ENCODE results near the gene SYNE1.

Gene SYNE1

DNA sequence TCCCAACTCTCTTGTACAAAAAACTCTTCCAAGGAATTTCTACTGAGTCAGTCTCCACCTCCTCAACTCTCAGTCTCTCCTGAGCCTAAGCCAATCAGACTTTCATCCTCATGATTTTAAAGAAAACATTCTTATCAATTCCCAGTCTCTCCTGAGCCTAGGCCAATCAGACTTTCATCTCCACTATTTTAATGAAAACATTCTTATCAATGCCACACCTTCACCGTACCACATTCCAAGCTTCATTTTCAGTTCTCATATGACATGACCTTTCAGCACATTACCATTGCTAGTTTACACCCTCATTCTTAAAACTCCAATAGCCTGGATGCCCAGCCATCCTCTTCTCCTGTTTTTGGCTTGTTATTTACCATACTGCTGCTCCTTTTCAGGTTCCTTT lies 42.5 kb downstream of the SYNE1 start:
- Histone ChIP-seq H3K4me3 (ENCODE audit: low read depth, low read length) (no peak overlapping the region), H3K4me1 (ENCODE audit: control insufficient read depth, insufficient read depth, low read length) (no peaks in the 10 kb centered on the region), H3K27ac (ENCODE audit: low read depth, low read length) (no peak overlapping the region), H3K9me3 (ENCODE audit: control insufficient read depth, insufficient read depth, low read length) (no peaks in the 10 kb centered on the region), H3K9ac (ENCODE audit: low read depth, low read length) (no peak overlapping the region), H3K27me3 (ENCODE audit: control insufficient read depth, insufficient read depth, low read length) (no peaks in the 10 kb centered on the region), H3K36me3 (ENCODE audit: control insufficient read depth, insufficient read depth, low read length) (no peaks in the 10 kb centered on the region)

DNA sequence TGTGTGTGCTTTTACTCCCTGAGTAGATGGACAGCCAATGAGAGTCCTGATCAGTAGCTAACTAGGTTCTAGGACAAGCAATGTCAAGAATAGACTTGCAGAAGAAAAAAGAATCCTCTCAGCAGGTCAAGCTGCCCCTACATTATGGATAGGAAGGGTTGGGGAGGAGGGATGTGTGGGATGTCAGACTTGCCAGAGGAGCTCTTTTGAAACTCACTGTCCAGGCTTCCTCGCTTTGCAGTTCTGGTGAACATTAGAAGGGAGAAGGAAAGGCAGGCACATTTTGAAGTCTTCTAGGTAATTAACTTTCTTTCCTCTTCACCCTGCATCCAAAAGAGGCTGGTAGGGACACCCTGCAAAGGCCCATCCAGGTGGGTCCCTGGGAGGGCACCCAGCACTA lies 48.7 kb downstream of the SYNE1 start:
- Histone ChIP-seq H3K9ac (ENCODE audit: low read depth, low read length) (no peak overlapping the region), H3K27ac (ENCODE audit: low read depth, low read length) (no peak overlapping the region), H3K4me3 (ENCODE audit: low read depth, low read length) (no peak overlapping the region)

DNA sequence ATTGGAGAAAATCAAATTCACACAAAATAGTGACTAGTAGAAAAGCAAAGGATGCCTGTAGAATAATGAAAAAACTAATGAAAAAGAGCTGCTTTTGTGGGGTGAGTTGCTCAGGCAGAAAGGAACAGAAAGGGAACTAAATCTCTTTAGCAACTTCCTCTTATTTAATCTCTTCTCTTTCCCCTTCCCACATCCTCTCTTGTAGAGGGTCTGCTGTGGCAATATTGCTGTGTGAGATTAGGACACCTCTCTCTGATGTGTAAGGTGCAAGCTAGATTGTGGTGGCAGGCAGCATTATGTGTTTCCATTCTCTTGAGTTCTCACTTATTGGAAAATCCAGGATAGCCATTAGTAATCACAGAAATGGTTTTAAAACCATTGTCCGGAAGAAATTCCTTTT lies 49.7 kb downstream of the SYNE1 start:
- Histone ChIP-seq H3K4me1 (ENCODE audit: control insufficient read depth, insufficient read depth, low read length) (no peaks in the 10 kb centered on the region), H3K27me3 (ENCODE audit: control insufficient read depth, insufficient read depth, low read length) (no peaks in the 10 kb centered on the region), H3K36me3 (ENCODE audit: control insufficient read depth, insufficient read depth, low read length) (no peaks in the 10 kb centered on the region), H3K9ac (ENCODE audit: low read depth, low read length) (no peak overlapping the region), H3K27ac (ENCODE audit: low read depth, low read length) (no peak overlapping the region), H3K4me3 (ENCODE audit: low read depth, low read length) (no peak overlapping the region), H3K9me3 (ENCODE audit: control insufficient read depth, insufficient read depth, low read length) (no peaks in the 10 kb centered on the region)

More for the DNA sequence above, 48.7 kb downstream of the SYNE1 start:
- H3K27me3 ChIP-seq (ENCODE audit: control insufficient read depth, insufficient read depth, low read length) = no peaks in the 10 kb centered on the region
- no peaks in the 10 kb centered on the region for H3K36me3 ChIP-seq (ENCODE audit: control insufficient read depth, insufficient read depth, low read length)
- H3K4me1 ChIP-seq (ENCODE audit: control insufficient read depth, insufficient read depth, low read length) = no peaks in the 10 kb centered on the region
- H3K9me3 ChIP-seq (ENCODE audit: control insufficient read depth, insufficient read depth, low read length) = no peaks in the 10 kb centered on the region

DNA sequence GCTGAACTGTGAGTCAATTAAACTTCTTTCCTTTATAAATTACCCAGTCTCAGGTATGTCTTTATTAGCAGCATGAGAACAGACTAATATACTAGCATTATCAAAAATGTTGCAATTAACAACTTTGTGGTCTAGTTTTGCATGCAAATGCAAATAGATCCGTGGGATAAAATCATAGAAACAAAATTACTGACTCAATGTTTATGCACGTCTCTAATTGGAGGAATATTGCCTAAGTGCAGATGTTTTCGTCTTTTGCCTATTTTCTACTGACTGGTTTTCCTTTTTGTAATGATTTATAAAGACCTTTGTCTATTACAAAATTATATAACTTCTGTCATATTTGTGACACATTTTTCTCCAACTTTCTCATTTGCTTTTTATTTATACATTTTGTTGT lies 51.9 kb downstream of the SYNE1 start:
- H3K36me3 ChIP-seq (ENCODE audit: control insufficient read depth, insufficient read depth, low read length) = no peaks in the 10 kb centered on the region
- H3K4me1 ChIP-seq (ENCODE audit: control insufficient read depth, insufficient read depth, low read length) = no peaks in the 10 kb centered on the region
- no peak overlapping the region for H3K9ac ChIP-seq (ENCODE audit: low read depth, low read length)
- H3K27me3 ChIP-seq (ENCODE audit: control insufficient read depth, insufficient read depth, low read length) = no peaks in the 10 kb centered on the region
- H3K9me3 ChIP-seq (ENCODE audit: control insufficient read depth, insufficient read depth, low read length) = no peaks in the 10 kb centered on the region
- no peak overlapping the region for H3K27ac ChIP-seq (ENCODE audit: low read depth, low read length)
- no peak overlapping the region for H3K4me3 ChIP-seq (ENCODE audit: low read depth, low read length)

DNA sequence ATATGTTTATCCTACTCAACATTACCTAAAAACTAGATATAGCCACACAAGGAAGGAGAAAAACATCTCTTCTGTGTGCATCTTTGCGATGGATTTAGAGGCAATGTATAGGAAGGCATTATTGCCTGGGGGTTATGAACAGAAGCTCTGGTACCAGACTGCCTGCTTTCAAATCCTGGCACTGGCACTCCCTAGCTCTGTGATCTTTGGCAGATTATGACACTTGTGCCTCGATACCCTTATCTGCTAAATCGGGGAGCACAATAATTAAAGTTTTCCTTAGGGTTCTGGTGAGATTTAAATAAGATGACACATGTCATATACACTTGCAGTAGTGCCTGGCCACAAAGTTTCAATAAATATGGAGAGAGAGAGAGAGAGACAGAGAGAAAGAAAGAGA lies 53.3 kb downstream of the SYNE1 start:
- H3K4me1 ChIP-seq (ENCODE audit: control insufficient read depth, insufficient read depth, low read length) = no peaks in the 10 kb centered on the region
- H3K9ac ChIP-seq (ENCODE audit: low read depth, low read length) = no peak overlapping the region
- no peaks in the 10 kb centered on the region for H3K9me3 ChIP-seq (ENCODE audit: control insufficient read depth, insufficient read depth, low read length)
- H3K27me3 ChIP-seq (ENCODE audit: control insufficient read depth, insufficient read depth, low read length) = no peaks in the 10 kb centered on the region
- H3K4me3 ChIP-seq (ENCODE audit: low read depth, low read length) = no peak overlapping the region
- no peak overlapping the region for H3K27ac ChIP-seq (ENCODE audit: low read depth, low read length)
- H3K36me3 ChIP-seq (ENCODE audit: control insufficient read depth, insufficient read depth, low read length) = no peaks in the 10 kb centered on the region

DNA sequence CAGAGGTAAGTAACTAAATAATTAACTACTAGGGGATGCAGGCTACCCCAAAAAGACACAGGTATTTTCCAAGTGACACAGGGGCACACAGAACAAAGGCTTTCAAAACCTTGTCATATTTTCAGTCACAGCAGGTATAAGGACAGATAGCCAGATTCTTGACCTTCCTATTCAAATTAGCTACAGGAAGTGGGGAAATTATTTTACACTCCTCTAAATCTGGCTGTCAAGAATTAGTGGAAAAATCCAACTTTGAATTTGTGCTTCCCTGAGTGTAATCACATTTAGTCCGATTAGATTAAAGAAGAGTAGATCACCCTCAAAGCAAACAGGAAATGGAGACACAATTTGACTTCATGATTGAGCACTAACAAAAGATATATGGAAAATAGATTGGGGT lies 60.6 kb downstream of the SYNE1 start:
- no peaks in the 10 kb centered on the region for H3K27me3 ChIP-seq (ENCODE audit: control insufficient read depth, insufficient read depth, low read length)
- H3K27ac ChIP-seq (ENCODE audit: low read depth, low read length) = no peak overlapping the region
- H3K9ac ChIP-seq (ENCODE audit: low read depth, low read length) = no peak overlapping the region
- peaks cover 21% of the 10 kb centered on the region for H3K4me1 ChIP-seq (ENCODE audit: control insufficient read depth, insufficient read depth, low read length)
- no peak overlapping the region for H3K4me3 ChIP-seq (ENCODE audit: low read depth, low read length)
- H3K9me3 ChIP-seq (ENCODE audit: control insufficient read depth, insufficient read depth, low read length) = no peaks in the 10 kb centered on the region
- H3K36me3 ChIP-seq (ENCODE audit: control insufficient read depth, insufficient read depth, low read length) = no peaks in the 10 kb centered on the region

DNA sequence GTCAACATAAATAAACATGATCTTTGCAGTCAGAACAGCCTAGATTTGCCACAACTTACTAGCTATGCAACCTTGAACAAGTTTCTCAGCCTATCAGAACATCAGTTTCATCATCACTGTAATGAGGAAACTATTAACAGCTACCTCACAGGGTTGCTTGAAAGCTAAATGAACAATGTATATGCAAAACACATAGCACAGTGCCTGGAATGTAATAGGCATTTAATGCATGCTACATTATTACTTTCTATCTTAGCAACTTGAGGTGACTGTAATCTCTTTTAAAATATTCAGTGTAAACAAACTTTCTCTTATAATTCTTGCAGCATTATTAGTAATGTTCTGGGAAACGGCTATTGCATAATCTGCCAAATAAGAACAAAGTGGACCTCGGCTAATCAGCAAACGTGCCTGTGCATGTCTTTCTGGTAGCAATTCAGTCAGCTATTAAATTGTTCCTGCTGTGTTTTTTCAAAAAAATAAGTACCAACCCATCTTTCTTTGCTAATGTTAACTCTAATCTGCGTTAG lies 61.5 kb downstream of the SYNE1 start:
- no peaks in the 10 kb centered on the region for H3K9me3 ChIP-seq (ENCODE audit: control insufficient read depth, insufficient read depth, low read length)
- no peak overlapping the region for H3K9ac ChIP-seq (ENCODE audit: low read depth, low read length)
- no peak overlapping the region for H3K4me3 ChIP-seq (ENCODE audit: low read depth, low read length)
- no peak overlapping the region for H3K27ac ChIP-seq (ENCODE audit: low read depth, low read length)
- H3K27me3 ChIP-seq (ENCODE audit: control insufficient read depth, insufficient read depth, low read length) = no peaks in the 10 kb centered on the region
- peaks cover 28% of the 10 kb centered on the region for H3K4me1 ChIP-seq (ENCODE audit: control insufficient read depth, insufficient read depth, low read length)
- no peaks in the 10 kb centered on the region for H3K36me3 ChIP-seq (ENCODE audit: control insufficient read depth, insufficient read depth, low read length)

DNA sequence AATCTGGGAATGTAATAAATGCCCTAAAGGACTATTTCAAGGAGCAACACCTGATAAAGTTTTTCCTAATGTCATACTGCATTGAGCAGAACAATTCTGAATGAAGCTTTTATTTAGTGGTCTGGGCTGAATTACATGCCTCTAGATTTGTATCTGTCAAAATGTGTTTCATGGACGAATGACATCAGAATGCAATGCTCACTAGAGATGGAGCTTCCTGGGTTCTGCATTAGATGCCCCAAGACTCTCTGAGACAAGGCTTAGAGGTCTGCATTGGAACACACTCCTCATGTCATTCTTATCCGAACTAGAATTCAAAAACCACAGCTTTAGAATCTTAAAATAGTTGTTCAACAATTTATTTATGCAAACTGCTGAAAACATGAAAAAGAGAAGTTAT lies 62.0 kb downstream of the SYNE1 start:
- no peaks in the 10 kb centered on the region for H3K27me3 ChIP-seq (ENCODE audit: control insufficient read depth, insufficient read depth, low read length)
- H3K9me3 ChIP-seq (ENCODE audit: control insufficient read depth, insufficient read depth, low read length) = no peaks in the 10 kb centered on the region

DNA sequence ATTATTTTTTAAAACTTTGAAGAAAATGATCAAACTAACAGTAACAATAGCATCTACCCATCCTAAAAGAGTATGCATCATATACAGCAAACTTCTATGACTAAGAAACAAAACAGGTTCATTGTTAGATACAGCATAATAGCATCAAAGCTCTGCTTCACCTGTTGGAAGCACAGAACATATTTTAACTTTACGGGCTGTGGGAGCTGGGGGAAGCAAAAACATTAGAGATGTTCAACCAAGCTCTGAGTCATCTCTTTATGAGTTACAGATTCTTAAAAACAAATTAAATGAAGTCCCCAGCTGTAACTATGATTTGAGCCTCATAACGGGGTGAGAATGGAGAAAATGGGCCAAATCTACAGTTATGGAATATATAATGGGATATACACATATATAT lies 63.4 kb downstream of the SYNE1 start:
- Histone ChIP-seq H3K4me1 (ENCODE audit: control insufficient read depth, insufficient read depth, low read length) (peaks cover 32% of the 10 kb centered on the region), H3K9ac (ENCODE audit: low read depth, low read length) (no peak overlapping the region), H3K36me3 (ENCODE audit: control insufficient read depth, insufficient read depth, low read length) (no peaks in the 10 kb centered on the region), H3K27me3 (ENCODE audit: control insufficient read depth, insufficient read depth, low read length) (no peaks in the 10 kb centered on the region), H3K9me3 (ENCODE audit: control insufficient read depth, insufficient read depth, low read length) (no peaks in the 10 kb centered on the region), H3K27ac (ENCODE audit: low read depth, low read length) (no peak overlapping the region), H3K4me3 (ENCODE audit: low read depth, low read length) (no peak overlapping the region)

More for the DNA sequence above, 62.0 kb downstream of the SYNE1 start:
- Histone ChIP-seq H3K9ac (ENCODE audit: low read depth, low read length) (no peak overlapping the region), H3K4me1 (ENCODE audit: control insufficient read depth, insufficient read depth, low read length) (peaks cover 32% of the 10 kb centered on the region), H3K4me3 (ENCODE audit: low read depth, low read length) (no peak overlapping the region), H3K36me3 (ENCODE audit: control insufficient read depth, insufficient read depth, low read length) (no peaks in the 10 kb centered on the region), H3K27ac (ENCODE audit: low read depth, low read length) (no peak overlapping the region)

DNA sequence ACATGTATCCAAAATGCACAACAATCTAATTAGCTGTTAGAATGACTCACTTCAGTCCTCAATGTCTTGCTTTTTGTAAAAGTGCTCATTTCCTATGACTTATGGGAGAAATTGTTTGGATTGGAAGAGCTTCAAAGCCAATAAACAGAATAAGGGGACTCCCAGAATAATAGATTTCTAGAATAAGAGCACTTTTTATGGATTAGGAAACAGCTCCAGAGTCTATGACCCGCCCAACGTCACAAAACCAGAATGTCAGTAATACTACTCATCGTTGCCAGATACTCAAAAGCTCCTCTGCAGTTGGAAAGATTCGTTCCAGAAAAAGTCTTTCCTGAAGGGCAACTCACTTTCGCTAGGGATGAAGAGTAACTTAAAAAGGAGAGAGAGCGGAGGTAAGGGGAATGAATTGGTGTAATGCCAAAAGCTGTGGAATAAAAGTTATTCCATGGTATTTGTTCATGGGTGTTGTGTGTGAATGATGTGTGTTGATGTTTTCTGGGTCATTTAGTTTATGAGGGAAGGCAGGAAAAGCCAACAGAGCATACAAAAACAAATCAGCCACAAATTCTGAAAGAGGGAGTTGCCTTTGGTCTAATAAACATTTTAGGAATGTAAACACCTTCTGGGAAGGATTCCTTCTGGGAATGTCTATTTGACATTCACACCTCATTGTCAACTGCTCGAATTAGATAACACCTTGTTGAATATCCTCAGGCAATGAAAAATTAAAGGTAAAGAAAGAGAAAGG lies 64.6 kb downstream of the SYNE1 start:
- H3K9me3 ChIP-seq (ENCODE audit: control insufficient read depth, insufficient read depth, low read length) = no peaks in the 10 kb centered on the region
- H3K27me3 ChIP-seq (ENCODE audit: control insufficient read depth, insufficient read depth, low read length) = no peaks in the 10 kb centered on the region
- H3K9ac ChIP-seq (ENCODE audit: low read depth, low read length) = no peak overlapping the region
- no peaks in the 10 kb centered on the region for H3K36me3 ChIP-seq (ENCODE audit: control insufficient read depth, insufficient read depth, low read length)
- H3K27ac ChIP-seq (ENCODE audit: low read depth, low read length) = no peak overlapping the region
- H3K4me1 ChIP-seq (ENCODE audit: control insufficient read depth, insufficient read depth, low read length) = peaks cover 32% of the 10 kb centered on the region
- H3K4me3 ChIP-seq (ENCODE audit: low read depth, low read length) = no peak overlapping the region

DNA sequence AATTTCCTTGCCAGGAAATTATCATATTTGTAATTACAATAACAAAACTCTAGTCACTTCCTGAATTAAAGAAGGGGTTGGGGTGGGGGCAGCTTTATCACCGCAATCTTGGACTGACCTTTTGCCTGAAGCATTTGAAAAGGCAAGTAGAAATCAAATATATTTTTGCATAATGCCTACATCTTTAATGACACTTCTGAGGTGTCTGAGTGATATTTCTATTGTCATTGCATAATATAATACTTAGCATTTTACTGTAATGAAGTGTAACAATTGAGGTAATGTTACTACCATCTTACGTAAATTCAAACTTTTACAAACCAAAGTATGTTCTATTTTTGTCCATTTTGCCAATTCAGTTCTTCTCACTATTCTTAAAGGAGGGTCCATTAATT lies 65.2 kb downstream of the SYNE1 start:
- Histone ChIP-seq H3K4me1 (ENCODE audit: control insufficient read depth, insufficient read depth, low read length) (peaks cover 32% of the 10 kb centered on the region), H3K9ac (ENCODE audit: low read depth, low read length) (no peak overlapping the region), H3K36me3 (ENCODE audit: control insufficient read depth, insufficient read depth, low read length) (no peaks in the 10 kb centered on the region), H3K27me3 (ENCODE audit: control insufficient read depth, insufficient read depth, low read length) (no peaks in the 10 kb centered on the region), H3K9me3 (ENCODE audit: control insufficient read depth, insufficient read depth, low read length) (no peaks in the 10 kb centered on the region), H3K27ac (ENCODE audit: low read depth, low read length) (no peak overlapping the region), H3K4me3 (ENCODE audit: low read depth, low read length) (no peak overlapping the region)
